Measurements from ENCODE around the gene RNASEH2B. TPM values are rescaled to one million over a fixed set of nuclear protein-coding genes. Genes with fewer than 3 reads are reported as not detected.

RNASEH2B gene
- total RNA-seq, 4 donors from 2014 or later, result 13.8 to 37.5 (median 19.0) TPM

DNA sequence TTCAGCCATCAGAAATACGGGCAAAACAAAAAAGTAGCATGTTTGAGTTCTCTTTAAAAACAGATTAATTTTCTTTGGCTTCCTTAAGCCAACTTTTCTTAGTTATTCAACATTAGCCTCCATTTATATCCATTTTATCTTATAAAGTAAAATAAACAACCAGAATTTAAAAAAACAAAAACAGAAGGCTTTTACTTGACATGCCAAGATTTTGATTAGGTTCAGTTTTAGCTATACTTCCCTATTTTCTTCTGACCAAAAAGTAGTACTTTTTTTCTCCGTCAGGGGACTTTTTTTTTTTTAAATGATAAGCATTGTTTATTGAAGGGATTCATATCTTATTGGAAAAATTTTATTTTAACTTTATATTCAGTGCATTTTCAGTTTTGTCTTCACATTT is 18.1 kb downstream of the RNASEH2B start:
- no peaks in the 10 kb centered on the region for H3K27me3 ChIP-seq
- no peak overlapping the region for H3K4me3 ChIP-seq
- TF ChIP-seq, protein P1, sequence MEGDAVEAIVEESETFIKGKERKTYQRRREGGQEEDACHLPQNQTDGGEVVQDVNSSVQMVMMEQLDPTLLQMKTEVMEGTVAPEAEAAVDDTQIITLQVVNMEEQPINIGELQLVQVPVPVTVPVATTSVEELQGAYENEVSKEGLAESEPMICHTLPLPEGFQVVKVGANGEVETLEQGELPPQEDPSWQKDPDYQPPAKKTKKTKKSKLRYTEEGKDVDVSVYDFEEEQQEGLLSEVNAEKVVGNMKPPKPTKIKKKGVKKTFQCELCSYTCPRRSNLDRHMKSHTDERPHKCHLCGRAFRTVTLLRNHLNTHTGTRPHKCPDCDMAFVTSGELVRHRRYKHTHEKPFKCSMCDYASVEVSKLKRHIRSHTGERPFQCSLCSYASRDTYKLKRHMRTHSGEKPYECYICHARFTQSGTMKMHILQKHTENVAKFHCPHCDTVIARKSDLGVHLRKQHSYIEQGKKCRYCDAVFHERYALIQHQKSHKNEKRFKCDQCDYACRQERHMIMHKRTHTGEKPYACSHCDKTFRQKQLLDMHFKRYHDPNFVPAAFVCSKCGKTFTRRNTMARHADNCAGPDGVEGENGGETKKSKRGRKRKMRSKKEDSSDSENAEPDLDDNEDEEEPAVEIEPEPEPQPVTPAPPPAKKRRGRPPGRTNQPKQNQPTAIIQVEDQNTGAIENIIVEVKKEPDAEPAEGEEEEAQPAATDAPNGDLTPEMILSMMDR (IDR thresholded peaks at IDR 0.05), result no peak
- peaks cover 20 to 23% of the 10 kb centered on the region in 2 donors for H3K9me3 ChIP-seq
- no peak overlapping the region for H3K27ac ChIP-seq
- intact Hi-C loops (cut with DNase I; ENCODE audit: low total_unique reads), result no loop called here
- peaks cover 0 to 14% (median 0%) of the 10 kb centered on the region in 4 donors for H3K36me3 ChIP-seq
- 82 to 93% methylated on average over 2 of the region's 2 CpGs for WGBS, 2 donors (ENCODE audit: low coverage in 1 of 2)
- H3K4me1 ChIP-seq, result peaks cover 0 to 2% (median 0%) of the 10 kb centered on the region in 4 donors
- DNase-seq, result no peak
- in situ Hi-C loops (cut with MboI; ENCODE audit: low pct_ligation_motif_present in 1 of 4, low pct_unique_long_range_greater_than_20kb in 1 of 4, low sequenced_read_pairs in 3 of 4), result no loop called here

DNA sequence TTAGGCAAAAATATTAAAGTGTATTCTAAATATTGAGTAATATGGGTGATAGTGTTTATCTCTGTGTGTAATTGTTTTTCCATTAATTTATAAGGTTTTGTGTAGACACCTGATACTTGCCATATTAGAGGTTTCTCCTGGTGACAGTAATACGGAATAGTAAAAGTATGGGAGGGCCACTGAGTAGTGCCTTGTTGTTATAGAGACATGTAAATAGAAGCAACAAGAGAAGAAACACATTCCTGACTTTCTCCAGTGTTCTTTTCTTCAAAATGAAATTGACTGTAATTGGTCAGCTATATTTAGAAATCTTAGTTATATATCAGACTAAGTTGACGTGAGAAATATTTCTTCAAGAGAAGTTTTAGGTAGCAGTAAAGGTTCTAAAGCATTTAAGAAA is 18.5 kb downstream of the RNASEH2B start:
- 24 to 68% methylated on average over 2 of the region's 2 CpGs for WGBS, 2 donors (ENCODE audit: low coverage in 1 of 2)
- Histone ChIP-seq H3K36me3 (peaks cover 0 to 11% (median 0%) of the 10 kb centered on the region in 4 donors), H3K9me3 (peaks cover 17 to 19% of the 10 kb centered on the region in 2 donors), H3K27me3 (no peaks in the 10 kb centered on the region), H3K4me3 (no peak overlapping the region), H3K4me1 (peaks cover 0 to 2% (median 0%) of the 10 kb centered on the region in 4 donors), H3K27ac (no peak overlapping the region)
- no peak for DNase-seq
- in situ Hi-C loops (cut with MboI; ENCODE audit: low pct_ligation_motif_present in 1 of 4, low pct_unique_long_range_greater_than_20kb in 1 of 4, low sequenced_read_pairs in 3 of 4), result no loop called here
- intact Hi-C loops (cut with DNase I; ENCODE audit: low total_unique reads), result no loop called here
- TF ChIP-seq EP300 (IDR thresholded peaks at IDR 0.05; ENCODE audit: low read depth), result no peak
- TF ChIP-seq POLR2AphosphoS5 (IDR thresholded peaks at IDR 0.05), result no peak
- TF ChIP-seq POLR2A (IDR thresholded peaks at IDR 0.05), result no peak
- TF ChIP-seq, protein P1 (IDR thresholded peaks at IDR 0.05), result no peak

DNA sequence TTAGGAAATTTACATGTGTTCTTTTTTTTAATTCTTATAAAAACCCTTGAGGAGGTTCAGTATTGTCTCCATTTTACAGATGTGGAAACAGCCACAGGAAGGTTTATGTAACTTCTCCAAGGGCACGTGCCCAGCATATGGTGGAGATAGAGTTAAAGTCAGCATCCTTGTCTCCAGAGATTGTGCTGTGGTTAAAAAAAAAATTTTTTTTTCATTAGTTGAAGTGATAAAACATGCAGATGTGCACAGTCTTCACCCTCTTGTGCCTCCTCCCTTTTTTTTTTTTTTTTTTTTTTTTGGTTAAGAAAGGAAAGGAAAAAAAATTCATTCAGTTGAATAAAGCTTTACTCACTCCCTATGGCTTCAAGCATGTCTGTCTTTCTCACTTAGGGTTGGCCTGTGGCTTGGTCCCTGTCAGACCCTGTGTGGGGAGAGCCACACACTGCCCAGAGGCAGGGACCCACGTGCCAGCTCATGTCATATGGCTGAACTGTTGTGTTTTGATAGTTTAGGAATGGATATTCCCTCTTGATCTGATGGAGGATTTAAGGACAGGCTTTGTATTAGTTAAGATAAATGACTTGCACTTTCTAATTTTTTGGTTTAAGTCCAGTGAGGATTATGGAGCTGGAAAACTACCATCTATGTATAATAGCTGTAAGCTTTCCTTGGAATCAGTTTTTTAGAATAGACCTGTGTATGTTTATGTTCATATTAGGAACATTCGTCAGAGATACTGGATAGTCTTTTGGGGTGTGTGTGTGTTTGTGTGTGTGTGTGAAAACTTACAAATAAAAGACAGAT is 19.3 kb downstream of the RNASEH2B start:
- TF ChIP-seq, protein P1 (IDR thresholded peaks at IDR 0.05), result no peak
- no peak for TF ChIP-seq POLR2AphosphoS5 (IDR thresholded peaks at IDR 0.05)
- TF ChIP-seq POLR2A (IDR thresholded peaks at IDR 0.05), result no peak
- TF ChIP-seq EP300 (IDR thresholded peaks at IDR 0.05; ENCODE audit: low read depth), result no peak
- H3K4me1 ChIP-seq, result peaks cover 0 to 2% (median 0%) of the 10 kb centered on the region in 4 donors
- no peak overlapping the region for H3K27ac ChIP-seq
- 81 to 90% methylated on average over 2 to 3 of the region's 3 CpGs for WGBS, 2 donors (ENCODE audit: low coverage in 1 of 2)
- no peak overlapping the region for H3K4me3 ChIP-seq
- in situ Hi-C loops (cut with MboI; ENCODE audit: low pct_ligation_motif_present in 1 of 4, low pct_unique_long_range_greater_than_20kb in 1 of 4, low sequenced_read_pairs in 3 of 4), result no loop called here
- no peak for DNase-seq
- H3K27me3 ChIP-seq, result no peaks in the 10 kb centered on the region
- H3K36me3 ChIP-seq, result peaks cover 0 to 9% (median 0%) of the 10 kb centered on the region in 4 donors
- intact Hi-C loops (cut with DNase I; ENCODE audit: low total_unique reads), result no loop called here
- H3K9me3 ChIP-seq, result peaks cover 10 to 12% of the 10 kb centered on the region in 2 donors

DNA sequence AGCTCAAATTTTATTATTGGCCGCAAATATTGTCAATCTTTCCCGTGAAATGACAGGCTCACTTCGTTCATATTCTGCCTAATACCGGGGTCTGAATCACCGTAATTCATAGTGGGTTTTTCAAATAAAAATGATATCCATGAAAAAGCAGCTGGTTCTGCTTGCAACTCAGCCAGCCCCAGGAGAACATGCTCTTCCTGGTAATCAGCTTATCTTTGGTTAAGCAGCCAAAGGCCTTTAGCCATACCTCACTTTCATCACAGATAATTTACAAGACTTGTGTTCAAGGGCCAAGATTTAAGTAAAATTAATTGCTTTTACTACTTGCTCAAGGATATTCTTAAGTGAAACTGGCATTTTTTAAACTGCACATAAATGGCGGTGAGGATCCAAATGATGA is 22.5 kb downstream of the RNASEH2B start:
- intact Hi-C loops (cut with DNase I; ENCODE audit: low total_unique reads), result no loop called here
- DNase-seq, result no peak
- in situ Hi-C loops (cut with MboI; ENCODE audit: low pct_ligation_motif_present in 1 of 4, low pct_unique_long_range_greater_than_20kb in 1 of 4, low sequenced_read_pairs in 3 of 4), result no loop called here
- 93 to 94% methylated on average over 5 to 6 of the region's 6 CpGs for WGBS, 2 donors (ENCODE audit: low coverage in 1 of 2)
- no peaks in the 10 kb centered on the region for H3K9me3 ChIP-seq
- peaks cover 0 to 2% (median 0%) of the 10 kb centered on the region in 4 donors for H3K4me1 ChIP-seq
- no peak overlapping the region for H3K4me3 ChIP-seq
- H3K27ac ChIP-seq, result no peak overlapping the region
- H3K27me3 ChIP-seq, result no peaks in the 10 kb centered on the region
- TF ChIP-seq POLR2A (IDR thresholded peaks at IDR 0.05) (no peak), EP300 (IDR thresholded peaks at IDR 0.05; ENCODE audit: low read depth) (no peak), POLR2AphosphoS5 (IDR thresholded peaks at IDR 0.05) (no peak)
- TF ChIP-seq, protein P1 (IDR thresholded peaks at IDR 0.05), result no peak
- H3K36me3 ChIP-seq, result peaks cover 0 to 9% (median 0%) of the 10 kb centered on the region in 4 donors
